ELF-1 (cell line): ENCODE results near the gene PGM1.

Source experiments
- DNase-seq: peaks from one replicate; pipeline ENCODE4 v3.0.0-alpha.2; 2016; ENCODE audit warnings: low read depth, low spot score

PGM1 gene

DNA sequence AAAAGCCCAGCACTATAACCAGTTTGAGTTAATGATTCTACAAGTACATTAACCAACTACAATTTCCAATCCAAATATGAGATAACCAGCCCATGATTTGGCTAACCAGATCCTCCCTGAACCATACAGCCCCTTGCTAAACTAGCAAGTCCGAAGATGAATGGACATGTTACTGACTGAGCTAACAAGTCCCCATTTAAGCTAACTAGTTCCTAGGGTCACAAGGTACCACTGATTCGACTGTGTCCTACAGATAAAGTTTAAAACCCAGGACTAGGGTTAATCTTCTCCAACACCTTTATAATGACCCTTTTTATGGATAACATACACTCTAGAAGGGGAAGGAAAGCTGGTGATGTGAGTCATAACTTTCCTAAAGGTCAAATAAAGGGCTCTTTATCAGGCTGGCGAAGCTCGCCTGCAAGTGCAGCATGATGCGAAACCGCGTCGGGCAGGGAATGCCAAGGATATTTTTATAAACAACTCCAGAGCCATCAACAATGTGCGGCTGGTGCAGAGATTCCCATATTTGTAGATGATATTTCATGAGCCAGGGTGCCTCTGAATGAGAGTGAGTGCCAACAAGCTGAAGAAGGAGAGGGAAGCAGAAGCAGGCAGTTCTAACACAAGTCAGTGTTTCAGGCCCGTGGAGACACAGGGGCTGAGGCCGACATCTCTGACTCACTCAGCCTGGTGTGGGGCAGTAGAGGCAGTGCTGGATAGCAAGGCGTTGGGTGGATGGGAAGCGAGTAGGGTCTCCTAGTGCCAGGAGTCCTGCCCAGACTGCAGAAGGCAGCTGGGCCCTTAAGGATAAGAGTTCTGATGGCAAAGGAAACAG, 105.0 kb downstream of the PGM1 start:
- DNase-seq: no peak

DNA sequence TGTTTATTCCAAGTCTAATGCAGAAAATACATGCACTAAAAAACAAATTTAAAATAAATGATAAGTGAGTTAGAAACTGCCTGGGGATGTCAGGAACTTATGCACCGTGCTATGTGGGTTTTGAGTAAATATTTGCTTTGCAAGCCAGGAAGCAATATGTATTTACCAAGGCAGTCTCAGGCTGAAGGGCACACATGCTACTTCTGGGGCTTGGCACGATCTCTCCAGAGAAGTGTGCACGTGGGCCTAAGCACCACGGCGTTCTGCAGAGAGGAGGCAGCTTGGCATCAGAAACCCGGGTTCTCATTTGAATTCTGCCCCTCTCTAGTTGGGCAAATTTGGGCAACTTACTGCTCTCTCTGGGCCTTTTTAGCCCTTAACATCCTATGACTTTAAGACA, 108.0 kb downstream of the PGM1 start:
- no peak for DNase-seq

- no peak for DNase-seq
Measured at GRCh38 chr1:63703701-63704107, 110.5 kb downstream of the PGM1 start.

DNA sequence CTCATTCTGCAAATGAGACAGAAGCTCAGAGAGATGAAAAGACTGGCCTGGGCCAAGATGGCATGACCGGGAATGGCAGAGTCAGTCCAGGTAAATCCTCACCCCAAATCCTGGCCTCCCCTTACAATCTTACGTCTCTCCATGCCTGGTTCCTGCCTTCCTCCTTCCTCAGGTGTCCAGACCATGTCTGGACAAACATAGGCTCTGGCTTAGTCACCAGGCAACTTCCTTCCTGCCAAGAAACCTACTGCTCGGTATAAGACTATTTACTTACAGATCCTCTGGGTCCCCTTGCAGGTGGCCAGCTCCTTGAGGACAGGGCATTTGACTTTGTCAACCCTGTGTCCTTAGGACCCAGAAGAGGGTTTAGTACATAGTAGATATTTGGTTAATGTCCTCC, 111.2 kb downstream of the PGM1 start:
- DNase-seq: no peak

DNA sequence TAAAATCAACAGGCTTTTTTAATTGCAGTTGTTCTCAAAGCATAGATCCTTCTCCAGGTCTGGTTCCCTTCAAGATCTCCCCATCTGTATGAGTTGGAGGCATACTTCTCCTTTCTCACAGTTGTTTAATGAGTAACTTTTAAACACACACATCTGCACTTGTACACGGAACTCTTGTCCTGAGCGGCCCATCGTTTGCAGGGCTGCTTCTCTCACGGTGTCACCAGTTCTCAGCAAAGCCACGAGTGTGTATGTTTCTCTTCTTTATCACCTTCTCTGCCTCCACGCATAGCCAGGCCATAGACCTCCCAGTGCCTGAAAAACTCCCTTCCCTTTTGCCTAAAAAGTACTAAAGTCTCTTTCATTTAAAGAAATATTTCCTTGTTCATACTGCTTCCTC, 111.9 kb downstream of the PGM1 start:
- no peak for DNase-seq

DNA sequence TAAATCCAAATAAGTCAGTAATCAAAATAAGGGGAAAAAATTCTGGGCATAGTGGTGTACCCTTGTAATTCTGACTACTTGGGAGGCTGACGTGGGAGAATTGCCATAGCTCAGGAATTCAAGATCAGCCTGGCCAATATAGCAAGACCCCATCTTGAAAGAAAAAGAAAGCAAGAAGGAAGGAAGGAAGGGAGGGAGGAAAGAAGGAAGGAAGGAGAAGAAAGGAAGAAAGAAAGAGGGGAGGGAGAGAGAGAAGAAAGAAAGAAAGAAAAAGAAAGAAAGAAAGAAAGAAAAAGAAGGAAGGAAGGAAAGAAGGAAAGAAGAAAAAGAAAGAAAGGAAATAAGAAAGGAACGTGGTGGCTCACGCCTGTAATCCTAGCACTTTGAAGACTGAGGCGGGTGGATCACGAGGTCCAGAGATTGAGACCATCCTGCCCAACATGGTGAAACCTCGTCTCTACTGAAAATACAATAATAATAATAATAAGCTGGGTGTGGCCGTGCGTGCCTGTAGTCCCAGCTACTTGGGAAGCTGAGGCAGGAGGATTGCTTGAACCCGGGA, 116.1 kb downstream of the PGM1 start:
- no peak for DNase-seq
